Effector memory CD8-positive, alpha-beta T cell (primary cell): Measurements from ENCODE around the gene ANO9.

Experiments used
- ATAC-seq: fragments of 150-1000 bp; cut with Tn5 transposase; replicated peaks from 2 replicates; pipeline ENCODE4 v1.10.0; 2021; ENCODE audit warnings: mild to moderate bottlenecking, moderate library complexity
- DNase-seq, 3 experiments: peaks; one replicate each; pipeline ENCODE4 v3.0.0; 2021
- H3K27ac Mint-ChIP-seq, 2 donors: one replicate each; pipeline ENCODE4 v1.8.0; 2022; ENCODE audit warnings: mild to moderate bottlenecking in 2 of 2, mixed read lengths in 2 of 2, moderate library complexity in 2 of 2
- H3K27me3 Mint-ChIP-seq, 2 donors: one replicate each; pipeline ENCODE4 v1.8.0; 2022; ENCODE audit warnings: mixed read lengths in 2 of 2
- H3K36me3 Mint-ChIP-seq: one replicate; pipeline ENCODE4 v1.8.0; 2022; ENCODE audit warnings: mild to moderate bottlenecking, moderate library complexity, mixed read lengths; ENCODE audit not compliant: insufficient read depth
- H3K4me1 Mint-ChIP-seq, 2 donors: one replicate each; pipeline ENCODE4 v1.8.0; 2022; ENCODE audit warnings: low read depth in 2 of 2, mixed read lengths in 2 of 2
- H3K4me3 Mint-ChIP-seq, 2 donors: one replicate each; pipeline ENCODE4 v1.8.0; 2022; ENCODE audit warnings: mild to moderate bottlenecking in 2 of 2, mixed read lengths in 2 of 2, moderate library complexity in 2 of 2
- H3K9me3 Mint-ChIP-seq, 2 donors: one replicate each; pipeline ENCODE4 v1.8.0; 2022; ENCODE audit warnings: mixed read lengths in 2 of 2

Gene ANO9

DNA sequence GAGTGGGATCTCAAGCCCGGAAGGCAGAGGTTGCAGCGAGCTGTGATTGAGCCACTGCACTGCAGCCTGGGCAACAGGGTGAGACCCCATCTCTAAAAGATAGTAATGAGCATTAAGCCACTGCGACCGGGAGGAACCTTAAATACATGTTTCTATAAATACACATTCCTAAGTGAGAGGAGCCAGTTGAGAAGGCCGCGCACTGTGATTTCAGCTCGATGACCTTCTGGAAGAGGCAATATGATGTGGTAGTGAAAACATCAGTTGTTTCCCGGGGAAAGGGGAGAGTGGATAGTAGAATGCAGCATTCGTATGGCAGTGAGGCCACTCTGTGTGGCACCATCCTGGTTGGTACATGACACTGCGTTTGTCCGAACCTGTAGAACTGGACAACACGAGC lies 26.2 kb upstream of the ANO9 start:
- ATAC-seq (no peak), DNase-seq (no peak)
- no peaks in the 10 kb centered on the region for H3K27me3 Mint-ChIP-seq
- H3K9me3 Mint-ChIP-seq, result no peaks in the 10 kb centered on the region
- no peaks in the 10 kb centered on the region for H3K36me3 Mint-ChIP-seq
- no peak overlapping the region for H3K4me3 Mint-ChIP-seq
- H3K27ac Mint-ChIP-seq, result no peak overlapping the region
- H3K4me1 Mint-ChIP-seq, result peaks cover 0 to 2% of the 10 kb centered on the region in 2 donors

GRCh38 chr11:465896-466530 lies 24.2 kb upstream of the ANO9 start:
- no peak overlapping the region for H3K4me3 Mint-ChIP-seq
- no peak for DNase-seq
- no peaks in the 10 kb centered on the region for H3K9me3 Mint-ChIP-seq
- peaks cover 0 to 2% of the 10 kb centered on the region in 2 donors for H3K4me1 Mint-ChIP-seq
- no peaks in the 10 kb centered on the region for H3K27me3 Mint-ChIP-seq
- no peaks in the 10 kb centered on the region for H3K36me3 Mint-ChIP-seq
- no peak for ATAC-seq
- H3K27ac Mint-ChIP-seq, result peak overlapping the region in 1 of 2 donors; percentile 65

DNA sequence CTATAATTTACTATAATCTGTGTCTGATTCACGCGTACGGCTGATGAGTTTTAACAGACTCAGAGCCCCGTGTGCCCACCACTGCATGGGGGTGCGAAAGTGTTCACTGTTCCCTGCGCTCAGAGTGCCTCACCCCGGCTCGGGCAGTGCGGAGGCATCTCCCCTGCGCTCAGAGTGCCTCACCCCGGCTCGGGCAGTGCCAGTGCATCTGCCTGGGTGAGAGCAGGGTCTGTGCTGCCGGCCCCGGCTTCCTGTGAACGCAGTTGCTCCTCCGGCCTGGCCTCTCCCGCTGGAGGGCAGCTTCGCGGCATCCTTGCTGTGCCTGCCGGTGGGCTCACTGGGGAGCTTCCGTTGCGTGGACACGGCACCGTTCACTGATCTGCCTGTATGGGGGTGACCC lies 22.5 kb upstream of the ANO9 start:
- no peak for ATAC-seq
- no peaks in the 10 kb centered on the region for H3K36me3 Mint-ChIP-seq
- no peaks in the 10 kb centered on the region for H3K27me3 Mint-ChIP-seq
- no peak overlapping the region for H3K4me3 Mint-ChIP-seq
- H3K4me1 Mint-ChIP-seq, result peaks cover 0 to 2% of the 10 kb centered on the region in 2 donors
- no peak overlapping the region for H3K27ac Mint-ChIP-seq
- H3K9me3 Mint-ChIP-seq, result no peaks in the 10 kb centered on the region
- no peak for DNase-seq

DNA sequence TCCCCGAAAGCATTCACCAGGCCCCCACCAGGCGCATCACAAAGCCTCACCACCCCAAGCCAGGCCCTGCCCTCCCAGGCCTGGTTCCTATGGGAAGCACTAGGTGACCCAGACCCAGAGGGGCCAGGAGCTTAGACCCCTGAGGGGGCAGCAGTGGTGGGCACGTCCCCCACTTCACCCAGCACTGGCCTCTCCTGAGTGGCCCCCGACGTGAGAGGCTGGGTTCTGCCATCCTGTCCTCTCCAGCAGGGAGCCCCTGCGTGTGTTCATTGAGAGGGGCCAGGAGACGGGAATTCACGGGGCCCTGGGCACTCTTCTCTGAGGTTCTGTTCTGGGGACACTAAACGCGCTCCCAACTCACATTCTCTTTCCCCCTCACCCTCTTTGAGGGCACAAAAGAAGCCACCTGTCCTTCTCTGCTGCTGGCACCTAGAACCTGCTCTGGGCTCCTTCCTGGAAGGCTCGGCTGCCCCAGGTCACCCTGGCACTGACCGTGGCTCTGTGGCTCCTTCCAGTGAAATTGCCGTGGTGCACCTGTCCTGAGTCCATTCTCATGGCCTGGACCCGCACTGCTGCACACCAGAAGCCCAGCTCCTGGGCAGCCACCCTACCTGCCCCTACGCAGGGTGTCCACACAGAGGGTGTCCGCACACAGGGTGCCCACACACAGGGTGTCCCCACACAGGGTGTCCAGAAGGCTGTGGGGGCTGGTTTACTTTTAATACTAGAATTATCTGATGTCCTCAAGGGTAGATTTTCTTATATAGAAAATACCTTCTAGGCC lies 20.5 kb upstream of the ANO9 start:
- DNase-seq (no peak), ATAC-seq (no peak)
- H3K27ac Mint-ChIP-seq, result no peak overlapping the region
- no peaks in the 10 kb centered on the region for H3K9me3 Mint-ChIP-seq
- H3K4me1 Mint-ChIP-seq, result peaks cover 6 to 7% of the 10 kb centered on the region in 2 donors
- H3K4me3 Mint-ChIP-seq, result no peak overlapping the region
- no peaks in the 10 kb centered on the region for H3K27me3 Mint-ChIP-seq
- H3K36me3 Mint-ChIP-seq, result no peaks in the 10 kb centered on the region

DNA sequence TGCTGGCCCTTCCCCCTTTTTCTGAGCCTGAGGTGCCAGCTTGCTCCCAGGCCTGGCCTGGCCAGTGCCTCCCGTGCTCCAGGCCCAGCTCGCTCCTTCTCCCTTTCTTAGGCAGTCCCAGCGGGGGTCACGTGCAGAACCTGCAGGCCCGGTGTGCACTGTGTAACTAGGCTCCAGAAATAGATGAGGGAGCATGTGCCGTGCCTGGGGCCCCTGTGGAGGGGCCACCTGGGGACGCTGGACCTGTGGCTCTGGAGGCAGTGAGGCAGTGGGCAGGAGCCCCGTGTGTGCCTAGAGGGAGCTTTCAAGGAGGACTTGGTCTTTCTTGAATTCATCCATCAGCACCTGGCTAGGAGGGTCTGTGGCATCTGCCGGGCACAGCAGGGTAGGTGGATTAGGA lies 19.8 kb upstream of the ANO9 start:
- H3K9me3 Mint-ChIP-seq, result no peaks in the 10 kb centered on the region
- H3K27ac Mint-ChIP-seq, result no peak overlapping the region
- peaks cover 13% of the 10 kb centered on the region in 2 donors for H3K4me1 Mint-ChIP-seq
- H3K4me3 Mint-ChIP-seq, result no peak overlapping the region
- ATAC-seq (no peak), DNase-seq (no peak)
- peaks cover 2% of the 10 kb centered on the region for H3K36me3 Mint-ChIP-seq
- H3K27me3 Mint-ChIP-seq, result no peaks in the 10 kb centered on the region

GRCh38 chr11:460331-461199 lies 18.8 kb upstream of the ANO9 start:
- no peak for ATAC-seq
- H3K9me3 Mint-ChIP-seq, result no peaks in the 10 kb centered on the region
- H3K36me3 Mint-ChIP-seq, result peaks cover 9% of the 10 kb centered on the region
- no peak overlapping the region for H3K4me3 Mint-ChIP-seq
- H3K4me1 Mint-ChIP-seq, result peaks cover 20% of the 10 kb centered on the region in 2 donors
- H3K27ac Mint-ChIP-seq, result no peak overlapping the region
- no peak for DNase-seq
- H3K27me3 Mint-ChIP-seq, result no peaks in the 10 kb centered on the region

DNA sequence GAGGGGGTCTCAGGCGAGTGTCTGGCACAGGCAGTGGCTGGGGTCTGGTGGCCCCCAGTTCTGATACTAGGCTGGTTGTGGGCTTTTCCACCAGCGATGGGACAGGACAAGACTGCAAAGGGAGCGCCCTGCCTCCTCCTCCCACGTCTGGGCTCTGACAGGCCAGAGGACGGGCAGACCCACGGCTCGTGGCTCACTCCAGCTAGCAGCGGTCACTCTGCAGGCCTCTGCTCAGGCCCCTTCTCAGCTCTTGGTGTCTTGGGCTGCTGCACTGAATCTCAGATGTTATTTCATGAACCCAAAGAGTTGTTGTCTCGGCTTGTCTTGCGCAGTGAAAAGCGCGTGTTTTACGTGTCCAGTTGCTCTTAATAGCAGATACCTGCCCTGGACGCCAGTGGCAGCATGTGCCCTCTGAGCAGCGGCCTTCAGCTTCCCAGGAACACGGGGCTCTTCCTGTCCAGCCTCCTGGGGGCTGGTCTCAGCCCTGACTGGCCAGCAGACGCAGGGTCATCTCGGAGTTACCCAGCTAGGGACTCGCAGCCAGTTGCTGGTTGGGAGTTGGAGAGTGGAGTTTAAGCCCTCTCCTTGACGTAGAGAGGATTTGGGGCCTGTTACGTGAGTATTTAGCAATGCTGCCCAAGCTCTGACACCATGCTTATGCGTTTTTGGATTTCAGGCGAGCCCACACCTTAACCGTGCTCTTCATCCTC lies 17.9 kb upstream of the ANO9 start:
- H3K9me3 Mint-ChIP-seq, result no peaks in the 10 kb centered on the region
- peaks cover 9% of the 10 kb centered on the region for H3K36me3 Mint-ChIP-seq
- DNase-seq (no peak), ATAC-seq (no peak)
- H3K27ac Mint-ChIP-seq, result no peak overlapping the region
- no peak overlapping the region for H3K4me3 Mint-ChIP-seq
- peaks cover 20 to 24% of the 10 kb centered on the region in 2 donors for H3K4me1 Mint-ChIP-seq
- no peaks in the 10 kb centered on the region for H3K27me3 Mint-ChIP-seq

GRCh38 chr11:457111-457760 lies 15.4 kb upstream of the ANO9 start:
- Mint-ChIP-seq H3K27me3 (no peaks in the 10 kb centered on the region), H3K27ac (peak overlapping the region; percentile 47 to 95), H3K36me3 (peaks cover 16% of the 10 kb centered on the region), H3K9me3 (no peaks in the 10 kb centered on the region), H3K4me3 (peak overlapping the region; percentile 24 to 77), H3K4me1 (peaks cover 24 to 27% of the 10 kb centered on the region in 2 donors)
- peak; percentile 40 for ATAC-seq
- no peak for DNase-seq

GRCh38 chr11:456533-456932 lies 14.7 kb upstream of the ANO9 start:
- Mint-ChIP-seq H3K4me1 (peaks cover 26 to 29% of the 10 kb centered on the region in 2 donors), H3K27ac (peak overlapping the region; percentile 47 to 95), H3K36me3 (peaks cover 20% of the 10 kb centered on the region), H3K27me3 (no peaks in the 10 kb centered on the region), H3K4me3 (peak overlapping the region; percentile 24 to 77), H3K9me3 (no peaks in the 10 kb centered on the region)
- ATAC-seq (peak; percentile 99), DNase-seq (peak; percentile 30 to 42 (median 36))

- H3K36me3 Mint-ChIP-seq, result peaks cover 25% of the 10 kb centered on the region
- no peak for ATAC-seq
- peaks cover 34 to 37% of the 10 kb centered on the region in 2 donors for H3K4me1 Mint-ChIP-seq
- H3K4me3 Mint-ChIP-seq, result no peak overlapping the region
- no peaks in the 10 kb centered on the region for H3K9me3 Mint-ChIP-seq
- no peaks in the 10 kb centered on the region for H3K27me3 Mint-ChIP-seq
- peak overlapping the region in 1 of 2 donors; percentile 95 for H3K27ac Mint-ChIP-seq
- DNase-seq, result no peak
Measured at GRCh38 chr11:455566-456147, 13.8 kb upstream of the ANO9 start.

GRCh38 chr11:454801-455565 lies 13.2 kb upstream of the ANO9 start:
- Mint-ChIP-seq H3K4me1 (peaks cover 34 to 37% of the 10 kb centered on the region in 2 donors), H3K27me3 (no peaks in the 10 kb centered on the region), H3K4me3 (no peak overlapping the region), H3K27ac (peak overlapping the region in 1 of 2 donors; percentile 95), H3K36me3 (peaks cover 27% of the 10 kb centered on the region), H3K9me3 (no peaks in the 10 kb centered on the region)
- no peak for ATAC-seq
- no peak for DNase-seq

DNA sequence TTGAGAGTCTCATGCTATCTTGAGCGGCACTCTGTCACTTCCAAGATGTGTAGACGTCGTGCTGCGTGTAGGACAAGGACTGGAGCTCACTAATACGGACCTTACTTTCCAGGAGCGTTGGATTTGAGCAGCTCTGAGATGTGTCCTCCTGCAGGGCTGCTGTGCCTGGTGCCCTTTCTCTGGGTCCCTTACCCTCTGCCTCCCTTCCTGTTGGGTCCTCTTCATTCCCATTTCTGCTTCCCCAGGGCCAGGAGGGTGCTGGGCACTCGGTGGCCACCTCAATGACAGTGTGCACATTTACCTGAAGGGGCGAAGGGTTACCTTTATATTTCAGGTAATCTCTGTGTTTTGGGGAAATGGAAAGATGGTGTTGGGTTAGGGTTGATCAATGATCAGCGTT lies 12.2 kb upstream of the ANO9 start:
- no peaks in the 10 kb centered on the region for H3K27me3 Mint-ChIP-seq
- no peak for DNase-seq
- ATAC-seq, result no peak
- H3K36me3 Mint-ChIP-seq, result peaks cover 33% of the 10 kb centered on the region
- no peaks in the 10 kb centered on the region for H3K9me3 Mint-ChIP-seq
- H3K4me1 Mint-ChIP-seq, result peaks cover 36 to 37% of the 10 kb centered on the region in 2 donors
- no peak overlapping the region for H3K4me3 Mint-ChIP-seq
- H3K27ac Mint-ChIP-seq, result no peak overlapping the region
